PFSK-1 (cell line): Measurements from ENCODE around the gene MYCBP2.

Experiments
- POLR2AphosphoS5 ChIP-seq: IDR thresholded peaks from 2 replicates; pipeline ENCODE4 v1.6.1; 2012; ENCODE audit warnings: low read depth, mild to moderate bottlenecking, control low read depth, low read length, moderate library complexity
- SIN3A ChIP-seq: IDR thresholded peaks from 2 replicates; pipeline ENCODE4 v1.6.1; 2012; ENCODE audit warnings: mild to moderate bottlenecking, low read length, moderate library complexity, borderline replicate concordance; ENCODE audit not compliant: insufficient read depth
- TAF1 ChIP-seq: IDR thresholded peaks from 2 replicates; pipeline ENCODE4 v1.6.1; 2012; ENCODE audit warnings: low read length, control low read depth, borderline replicate concordance; ENCODE audit not compliant: insufficient read depth
- TF ChIP-seq, protein P1 (sequence below), 2 experiments: IDR thresholded peaks; 2 replicates each; pipeline versions ENCODE4 v1.6.1 to v1.8.0; 2011 to 2012; ENCODE audit warnings: low read depth in 2 of 2, low read length in 2 of 2, control low read depth in 1 of 2, inconsistent platforms in 1 of 2, mild to moderate bottlenecking in 1 of 2, moderate library complexity in 1 of 2; ENCODE audit not compliant: insufficient read depth in 1 of 2

DNA sequence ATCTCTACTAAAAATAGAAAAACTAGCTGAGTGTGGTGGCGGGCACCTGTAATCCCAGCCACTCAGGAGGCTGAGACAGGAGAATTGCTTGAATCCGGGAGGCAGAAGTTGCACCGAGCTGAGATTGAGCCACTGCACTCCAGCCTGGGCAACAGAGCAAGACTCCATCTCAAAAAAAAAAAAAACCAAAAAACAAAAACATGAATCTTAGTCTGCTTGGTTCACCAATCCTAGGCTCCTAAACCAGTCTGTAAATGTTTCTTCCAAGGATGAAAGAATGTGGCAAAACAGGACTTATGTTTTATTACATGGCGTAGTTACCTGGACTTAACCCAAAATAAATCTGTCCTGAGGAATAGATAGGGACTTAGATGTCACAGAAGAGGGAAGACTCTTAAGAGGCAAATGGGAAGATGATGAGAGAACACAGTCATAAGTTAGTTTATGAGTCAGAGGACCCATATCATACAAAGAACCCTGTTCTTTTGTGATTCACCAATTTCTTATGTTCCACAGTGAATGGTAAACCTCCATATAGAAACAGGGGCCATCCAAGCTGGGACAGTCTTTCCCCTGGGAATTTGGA is 293.1 kb downstream of the MYCBP2 start:
- TF ChIP-seq TAF1 (no peak), SIN3A (no peak), POLR2AphosphoS5 (no peak)
- TF ChIP-seq, protein P1, sequence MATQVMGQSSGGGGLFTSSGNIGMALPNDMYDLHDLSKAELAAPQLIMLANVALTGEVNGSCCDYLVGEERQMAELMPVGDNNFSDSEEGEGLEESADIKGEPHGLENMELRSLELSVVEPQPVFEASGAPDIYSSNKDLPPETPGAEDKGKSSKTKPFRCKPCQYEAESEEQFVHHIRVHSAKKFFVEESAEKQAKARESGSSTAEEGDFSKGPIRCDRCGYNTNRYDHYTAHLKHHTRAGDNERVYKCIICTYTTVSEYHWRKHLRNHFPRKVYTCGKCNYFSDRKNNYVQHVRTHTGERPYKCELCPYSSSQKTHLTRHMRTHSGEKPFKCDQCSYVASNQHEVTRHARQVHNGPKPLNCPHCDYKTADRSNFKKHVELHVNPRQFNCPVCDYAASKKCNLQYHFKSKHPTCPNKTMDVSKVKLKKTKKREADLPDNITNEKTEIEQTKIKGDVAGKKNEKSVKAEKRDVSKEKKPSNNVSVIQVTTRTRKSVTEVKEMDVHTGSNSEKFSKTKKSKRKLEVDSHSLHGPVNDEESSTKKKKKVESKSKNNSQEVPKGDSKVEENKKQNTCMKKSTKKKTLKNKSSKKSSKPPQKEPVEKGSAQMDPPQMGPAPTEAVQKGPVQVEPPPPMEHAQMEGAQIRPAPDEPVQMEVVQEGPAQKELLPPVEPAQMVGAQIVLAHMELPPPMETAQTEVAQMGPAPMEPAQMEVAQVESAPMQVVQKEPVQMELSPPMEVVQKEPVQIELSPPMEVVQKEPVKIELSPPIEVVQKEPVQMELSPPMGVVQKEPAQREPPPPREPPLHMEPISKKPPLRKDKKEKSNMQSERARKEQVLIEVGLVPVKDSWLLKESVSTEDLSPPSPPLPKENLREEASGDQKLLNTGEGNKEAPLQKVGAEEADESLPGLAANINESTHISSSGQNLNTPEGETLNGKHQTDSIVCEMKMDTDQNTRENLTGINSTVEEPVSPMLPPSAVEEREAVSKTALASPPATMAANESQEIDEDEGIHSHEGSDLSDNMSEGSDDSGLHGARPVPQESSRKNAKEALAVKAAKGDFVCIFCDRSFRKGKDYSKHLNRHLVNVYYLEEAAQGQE (IDR thresholded peaks at IDR 0.05; ENCODE audit: insufficient read depth in 1 of 2, low read depth in 2 of 2, low read length in 2 of 2): no peak
